ENCODE results near the gene COL6A6. TPM values are rescaled to one million over a fixed set of nuclear protein-coding genes. Genes with fewer than 3 reads are reported as not detected.

The COL6A6 gene
- total RNA-seq, result not detected

- TF ChIP-seq EP300 (IDR thresholded peaks at IDR 0.05) (no peak), CTCF (IDR thresholded peaks at IDR 0.05) (no peak), POLR2AphosphoS5 (IDR thresholded peaks at IDR 0.05) (no peak), POLR2A (IDR thresholded peaks at IDR 0.05) (no peak)
- Histone ChIP-seq H3K27ac (no peak within 1 kb of the TSS), H3K4me1 (peaks cover 0 to 11% (median 0%) of the 10 kb centered on the region in 3 donors), H3K4me3 (peak within 1 kb of the TSS in 1 of 2 donors; percentile 25), H3K27me3 (peaks cover 46% of the 10 kb centered on the region), H3K36me3 (no peaks in the 10 kb centered on the region), H3K9me3 (no peaks in the 10 kb centered on the region)
- WGBS, 2 donors (ENCODE audit: low coverage in 1 of 2), result 4 to 7% methylated on average over 5 to 16 of the region's 58 CpGs
- no peak for ATAC-seq
These were observed at the start of gene COL6A6 for GRCh38 chr3:130516645-130517512. TSS of gene COL6A6 (plus strand) at chr3:130517177. CDS start at chr3:130560365, 43,188 bp downstream.

GRCh38 chr3:130468311-130468710 lies 48.7 kb upstream of the COL6A6 start:
- Histone ChIP-seq H3K4me1 (no peaks in the 10 kb centered on the region), H3K4me3 (no peak overlapping the region), H3K36me3 (no peaks in the 10 kb centered on the region), H3K9me3 (no peaks in the 10 kb centered on the region), H3K27me3 (no peaks in the 10 kb centered on the region), H3K27ac (no peak overlapping the region)
- WGBS, 2 donors (ENCODE audit: low coverage in 1 of 2), result 91 to 100% methylated on average over 1 of the region's 1 CpG
- TF ChIP-seq EP300 (IDR thresholded peaks at IDR 0.05), result no peak
- ATAC-seq, result no peak

- Histone ChIP-seq H3K4me3 (no peak overlapping the region), H3K4me1 (no peaks in the 10 kb centered on the region), H3K9me3 (no peaks in the 10 kb centered on the region), H3K27me3 (no peaks in the 10 kb centered on the region), H3K27ac (no peak overlapping the region), H3K36me3 (no peaks in the 10 kb centered on the region)
- TF ChIP-seq CTCF (IDR thresholded peaks at IDR 0.05) (no peak), POLR2AphosphoS5 (IDR thresholded peaks at IDR 0.05) (no peak), POLR2A (IDR thresholded peaks at IDR 0.05) (no peak), EP300 (IDR thresholded peaks at IDR 0.05) (no peak)
- WGBS, 2 donors (ENCODE audit: low coverage in 1 of 2), result 48 to 50% methylated on average over 2 to 3 of the region's 3 CpGs
- no peak for ATAC-seq
These were observed 46.9 kb upstream of the COL6A6 start for GRCh38 chr3:130470126-130470525.

- Histone ChIP-seq H3K36me3 (no peaks in the 10 kb centered on the region), H3K27me3 (no peaks in the 10 kb centered on the region), H3K4me3 (no peak overlapping the region), H3K9me3 (peaks cover 0 to 7% (median 0%) of the 10 kb centered on the region in 3 donors), H3K4me1 (no peaks in the 10 kb centered on the region), H3K27ac (no peak overlapping the region)
- ATAC-seq, result no peak
- TF ChIP-seq POLR2AphosphoS5 (IDR thresholded peaks at IDR 0.05), result no peak
- no peak for TF ChIP-seq CTCF (IDR thresholded peaks at IDR 0.05)
- no peak for TF ChIP-seq POLR2A (IDR thresholded peaks at IDR 0.05)
- TF ChIP-seq EP300 (IDR thresholded peaks at IDR 0.05), result no peak
- 50 to 100% methylated on average over 2 of the region's 2 CpGs for WGBS, 2 donors (ENCODE audit: low coverage in 1 of 2)
These were observed 43.6 kb upstream of the COL6A6 start for GRCh38 chr3:130473416-130473815.

GRCh38 chr3:130480736-130481135 lies 36.2 kb upstream of the COL6A6 start:
- Histone ChIP-seq H3K9me3 (peaks cover 0 to 3% (median 0%) of the 10 kb centered on the region in 3 donors), H3K27me3 (no peaks in the 10 kb centered on the region), H3K4me3 (no peak overlapping the region), H3K27ac (no peak overlapping the region), H3K36me3 (no peaks in the 10 kb centered on the region), H3K4me1 (no peaks in the 10 kb centered on the region)
- TF ChIP-seq CTCF (IDR thresholded peaks at IDR 0.05) (peak in 3 of 4 experiments; percentile 30 to 33 (median 32)), POLR2AphosphoS5 (IDR thresholded peaks at IDR 0.05) (no peak)
- 21 to 22% methylated on average over 4 of the region's 4 CpGs for WGBS, 2 donors (ENCODE audit: low coverage in 1 of 2)
- ATAC-seq, result no peak
